Activated naive CD4-positive, alpha-beta T cell treated with anti-CD3 and anti-CD28 coated beads, Interleukin-2, amount 50 U/mL, for 16 hours (primary cell): ENCODE measurements around the gene CCDC122.

Experiments used
- DNase-seq: peaks from one replicate; pipeline ENCODE4 v3.0.0-alpha.2; 2020

Gene CCDC122

DNA sequence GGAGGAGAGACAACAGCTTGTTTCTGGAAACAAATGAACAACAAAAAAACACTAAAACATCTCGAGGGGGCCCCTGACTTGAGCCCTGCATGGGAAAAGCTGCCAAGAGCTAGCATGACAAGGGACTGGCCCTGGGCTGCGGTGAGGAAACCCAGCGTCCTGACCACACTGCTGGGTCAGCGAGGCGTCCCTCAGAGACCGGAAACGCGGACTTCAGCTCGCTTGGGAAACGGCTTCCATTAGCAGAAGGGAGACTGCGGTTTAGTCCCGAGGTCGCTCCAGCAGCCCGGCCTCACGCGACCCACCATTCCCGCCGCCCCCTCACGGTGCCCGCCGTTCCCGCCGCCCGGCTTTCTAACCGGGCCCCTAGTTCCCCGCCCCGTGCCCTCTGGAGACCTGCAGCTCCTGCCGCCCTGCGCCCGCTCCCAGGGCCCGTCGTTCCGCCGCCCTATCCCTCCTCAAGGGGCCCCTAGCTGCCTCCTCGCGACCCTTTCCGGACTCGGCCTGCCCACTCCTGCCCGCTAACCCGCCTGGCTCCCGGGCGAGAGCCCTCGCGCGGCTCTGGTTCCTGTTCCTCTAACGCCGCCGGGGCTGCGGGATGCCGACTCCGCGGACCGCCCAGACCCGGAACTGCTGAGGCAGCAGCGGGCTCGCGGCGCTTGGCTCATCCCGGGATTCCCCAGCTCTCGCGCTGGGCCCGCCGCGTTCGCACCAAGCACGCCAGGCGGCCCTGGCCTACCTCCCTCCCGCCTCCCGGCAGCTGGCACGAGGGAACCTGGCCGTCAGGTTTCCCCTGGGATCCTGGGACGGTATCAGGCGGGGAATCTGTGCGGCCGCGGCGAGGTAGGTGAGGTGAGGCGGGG lies at the start of gene CCDC122:
Gene CCDC122, minus strand, starts transcription at position 849 of the 863 bp plus-strand sequence. CDS start 10,364 bp downstream, outside the sequence.
- peak; percentile 80 for DNase-seq

DNA sequence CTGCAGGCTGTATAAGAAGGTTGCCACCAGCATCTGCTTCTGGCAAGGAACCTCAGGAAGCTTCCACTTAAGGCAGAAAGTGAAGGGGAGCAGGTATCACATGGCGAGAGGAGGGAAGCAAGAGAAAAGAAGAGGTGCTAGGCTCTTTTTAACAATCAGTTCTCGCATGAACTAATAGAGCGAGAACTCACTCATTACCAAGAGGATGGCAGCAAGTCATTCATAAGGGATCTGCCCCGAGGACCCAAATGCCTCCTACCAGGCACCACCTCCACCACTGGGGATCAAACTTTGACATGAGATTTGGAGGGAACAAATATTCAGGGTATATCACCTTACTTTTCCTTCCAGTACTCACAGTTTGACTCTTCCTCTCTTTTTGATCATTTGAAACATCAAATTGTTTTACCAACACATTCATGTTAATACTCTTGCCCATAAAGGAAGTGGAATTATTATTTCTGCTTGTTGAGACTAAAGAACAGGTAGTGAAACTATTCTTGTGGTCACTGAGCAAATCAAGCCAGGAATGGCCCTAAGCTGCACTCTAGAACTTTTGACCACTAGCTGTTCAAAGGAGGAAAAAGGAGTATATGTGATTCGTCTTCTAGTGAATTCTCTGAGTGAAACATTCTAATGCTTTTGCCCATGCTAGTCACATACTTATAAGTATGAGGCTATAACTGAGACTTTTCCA lies 45.2 kb upstream of the CCDC122 start:
- no peak for DNase-seq

DNA sequence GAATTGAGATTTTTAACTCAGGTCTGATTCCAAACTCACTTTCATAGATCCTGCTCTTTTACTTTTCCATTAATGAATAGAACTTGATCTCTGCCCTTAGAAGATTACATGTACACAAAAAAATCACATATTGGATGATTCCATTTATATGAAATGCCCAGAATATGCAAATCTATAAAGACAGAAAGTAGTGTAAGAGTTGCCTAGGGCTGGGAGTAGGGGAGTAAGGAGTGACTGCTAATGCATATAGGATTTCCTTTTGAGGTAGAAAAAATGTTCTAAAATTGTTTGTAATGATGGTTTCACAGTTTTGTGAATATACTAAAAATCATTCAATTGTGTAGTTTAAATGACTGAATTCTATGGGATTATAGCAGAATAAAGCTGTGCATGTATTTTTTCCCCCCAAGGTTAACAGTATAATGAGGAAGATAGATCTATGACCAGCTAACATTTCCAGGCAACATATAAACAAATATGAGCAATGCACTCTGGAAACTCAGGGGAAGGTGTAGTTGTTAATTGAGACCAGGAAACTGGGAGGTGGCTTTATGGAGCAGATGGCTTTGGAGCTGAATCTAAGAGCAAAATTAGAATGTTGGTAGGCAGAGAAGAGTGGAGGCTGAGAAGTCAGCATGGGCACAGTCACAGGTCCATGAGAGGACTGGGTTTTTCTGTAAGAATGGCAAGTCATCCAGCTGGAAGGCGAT lies 41.6 kb upstream of the CCDC122 start:
- DNase-seq, result no peak

DNA sequence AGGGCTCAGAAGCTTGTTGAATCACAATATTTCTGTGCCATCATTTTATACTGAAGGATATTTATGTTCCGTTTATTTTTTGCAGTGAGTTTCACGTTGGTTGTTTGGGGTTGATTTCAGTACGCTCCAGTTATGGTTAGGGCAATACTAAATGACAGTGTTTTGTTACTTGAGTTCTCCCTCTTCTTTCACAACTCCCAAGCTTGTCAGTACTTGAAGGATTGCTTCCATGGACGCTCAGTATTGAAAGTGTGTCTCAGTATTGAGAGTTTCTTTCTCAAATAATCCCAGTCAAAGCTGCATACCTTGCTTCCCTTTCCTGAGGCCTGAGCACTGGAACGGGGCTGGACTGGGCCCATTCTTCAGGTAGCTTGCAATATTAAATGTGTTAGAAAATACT lies 39.1 kb upstream of the CCDC122 start:
- DNase-seq, result no peak

DNA sequence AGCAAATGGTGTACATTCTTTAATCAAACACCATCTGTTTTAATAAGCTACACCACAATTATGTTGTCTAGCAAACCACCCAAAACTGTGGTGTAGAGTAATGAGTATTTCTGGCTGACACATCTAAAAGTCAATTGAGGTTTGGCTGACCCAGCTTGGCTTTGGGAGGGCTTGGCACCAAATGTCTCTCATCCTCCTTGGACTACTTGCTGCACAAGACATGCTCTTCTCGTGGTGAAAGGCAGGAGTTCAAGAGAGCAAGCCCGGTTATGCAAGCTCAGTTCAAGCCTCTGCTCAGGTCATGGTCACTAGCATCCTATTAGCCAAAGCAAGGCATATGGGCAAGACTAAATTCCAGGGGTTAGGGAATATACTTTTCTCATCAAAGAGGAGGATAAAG lies 37.3 kb upstream of the CCDC122 start:
- DNase-seq, result no peak

DNA sequence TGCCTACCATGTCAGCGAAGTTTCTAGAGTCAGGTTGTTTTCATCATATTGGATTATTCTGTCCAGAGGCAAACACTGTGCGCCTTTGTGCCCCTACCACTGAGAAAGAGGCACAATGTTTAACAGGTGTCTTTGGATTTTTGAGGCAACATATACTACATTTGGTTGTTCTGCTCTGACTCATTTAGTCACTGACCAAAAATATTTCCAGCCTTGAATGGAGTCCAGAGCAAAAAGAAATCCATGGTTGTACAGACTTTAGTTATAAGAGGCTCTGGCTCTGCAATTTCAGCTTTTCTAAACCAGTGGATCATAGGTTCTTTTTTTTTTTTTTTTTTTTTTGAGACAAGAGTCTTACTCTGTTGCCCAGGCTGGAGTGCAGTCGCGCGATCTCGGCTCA lies 35.9 kb upstream of the CCDC122 start:
- DNase-seq, result no peak

DNA sequence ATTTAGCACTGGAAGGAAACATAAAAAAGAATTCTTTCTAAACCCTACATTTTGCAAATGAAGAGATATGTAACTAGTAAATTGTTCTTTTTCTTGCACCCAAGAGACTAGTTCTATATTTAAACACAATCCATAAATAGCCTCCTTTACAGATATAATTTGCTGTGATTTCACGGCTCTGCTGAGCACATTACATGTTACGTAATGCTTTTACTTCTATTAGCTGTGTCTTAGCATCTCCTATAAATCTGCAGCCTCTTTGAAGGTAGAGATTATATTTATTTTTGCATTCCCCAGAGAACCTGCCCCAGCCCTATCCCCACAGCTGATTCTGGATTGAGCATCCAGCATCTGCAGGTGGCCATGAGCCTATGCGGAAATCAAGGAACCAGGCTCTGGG lies 32.3 kb upstream of the CCDC122 start:
- no peak for DNase-seq

DNA sequence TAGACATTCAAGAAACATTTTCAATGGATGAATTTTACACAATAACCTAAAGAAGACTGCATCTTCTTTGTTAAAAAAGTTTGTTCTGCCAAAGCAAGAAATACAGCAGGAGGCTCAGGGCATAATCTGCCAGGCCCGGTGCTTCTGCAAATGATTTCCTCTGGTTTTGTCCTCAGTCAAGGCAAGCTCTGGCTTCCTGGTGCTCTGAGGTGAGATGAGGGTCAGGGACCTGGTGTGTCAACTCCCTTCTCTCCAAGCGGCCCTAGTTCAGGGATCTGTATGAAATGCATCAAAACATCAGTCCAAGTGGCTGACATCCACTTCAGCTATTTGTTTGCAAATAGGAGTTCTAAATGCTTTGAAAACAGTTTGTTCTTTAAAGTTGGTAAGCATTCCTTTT lies 31.7 kb upstream of the CCDC122 start:
- no peak for DNase-seq

DNA sequence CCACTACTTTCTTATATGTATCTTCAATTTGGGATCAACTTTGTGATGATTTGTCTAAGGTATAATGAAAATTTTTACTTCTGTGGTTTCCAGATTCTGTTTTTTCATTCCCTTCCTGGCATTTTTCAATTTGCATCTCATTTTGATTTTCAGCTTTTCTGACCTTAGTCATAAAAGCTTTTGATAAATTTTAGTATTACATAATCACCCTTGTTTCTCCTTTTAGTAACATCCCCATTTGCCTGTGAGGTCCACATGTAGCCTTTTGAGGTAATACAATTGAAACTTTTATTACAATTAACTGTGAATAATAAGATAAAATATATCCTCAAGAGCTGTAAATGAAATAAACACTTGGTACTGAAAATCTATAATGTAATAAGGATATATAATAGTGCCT lies 31.3 kb upstream of the CCDC122 start:
- DNase-seq, result no peak

DNA sequence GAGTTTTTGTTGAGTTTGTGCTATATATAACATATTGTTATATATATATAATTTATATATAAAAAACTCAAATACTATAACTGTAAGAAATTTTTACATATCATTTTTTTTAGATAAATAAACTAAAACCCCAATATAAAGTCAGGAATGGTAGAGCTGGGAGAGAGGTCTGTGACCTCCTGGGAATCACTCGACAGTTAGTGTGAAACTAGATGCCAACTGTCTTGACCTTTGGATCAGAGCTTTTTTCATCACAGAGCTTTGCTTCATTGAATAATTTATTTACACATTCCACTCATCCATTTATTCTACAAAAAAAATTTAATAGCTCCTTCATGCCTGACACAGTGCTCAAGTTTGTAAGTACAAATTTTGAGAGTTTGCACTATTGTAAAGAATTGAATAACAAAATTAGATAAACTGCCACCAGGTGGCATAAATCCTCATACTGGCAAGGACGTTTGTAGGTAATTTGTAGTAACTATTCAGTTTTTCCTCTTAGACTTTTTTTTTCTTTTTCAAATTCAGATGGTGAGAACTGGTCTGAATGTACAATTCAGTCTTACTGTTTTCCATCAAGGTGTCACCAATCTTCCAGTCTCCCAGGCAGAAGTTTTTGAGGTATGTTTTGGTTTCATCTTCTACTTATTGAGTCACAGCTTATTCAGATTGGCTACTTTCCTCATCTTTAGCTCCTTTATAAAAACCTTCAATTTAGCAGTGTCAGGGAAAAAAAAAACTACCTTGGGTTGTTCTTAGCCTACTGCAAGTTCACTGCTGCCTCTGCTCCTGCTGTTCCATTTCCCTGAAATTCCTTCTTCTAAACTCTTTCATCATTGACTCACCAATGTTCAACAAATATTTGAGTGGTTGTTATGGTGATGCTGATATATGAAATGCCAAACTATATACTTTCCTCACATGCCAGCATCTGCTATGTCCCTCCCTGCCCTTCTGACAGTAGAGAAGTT lies 28.9 kb upstream of the CCDC122 start:
- no peak for DNase-seq

DNA sequence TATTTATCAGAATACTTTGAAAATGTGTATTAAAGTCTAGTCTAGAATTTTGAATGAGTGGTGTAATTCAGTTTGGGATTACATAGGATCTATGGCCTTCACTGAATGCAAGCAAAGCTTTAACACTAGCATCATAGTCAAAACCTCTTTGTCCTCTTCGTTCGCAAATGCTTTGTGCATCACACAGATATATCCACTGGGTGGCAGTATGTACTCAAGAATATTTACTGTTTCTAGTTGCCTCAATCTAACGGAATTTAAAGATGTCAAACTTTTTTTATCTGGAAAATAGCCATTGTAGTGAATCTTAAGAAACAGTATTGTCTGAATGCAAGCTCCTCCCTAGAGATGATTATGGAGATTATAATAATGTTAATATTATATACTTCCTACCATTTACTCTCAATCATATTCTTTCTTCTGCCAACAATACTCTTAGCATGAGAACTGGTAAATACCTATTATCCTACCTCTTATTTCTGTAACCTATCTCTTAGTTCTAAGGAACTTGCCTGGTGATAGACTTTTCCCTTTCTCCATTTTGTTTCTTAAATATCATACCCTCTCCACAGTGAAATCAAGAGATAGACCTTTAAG lies 26.0 kb upstream of the CCDC122 start:
- no peak for DNase-seq

DNA sequence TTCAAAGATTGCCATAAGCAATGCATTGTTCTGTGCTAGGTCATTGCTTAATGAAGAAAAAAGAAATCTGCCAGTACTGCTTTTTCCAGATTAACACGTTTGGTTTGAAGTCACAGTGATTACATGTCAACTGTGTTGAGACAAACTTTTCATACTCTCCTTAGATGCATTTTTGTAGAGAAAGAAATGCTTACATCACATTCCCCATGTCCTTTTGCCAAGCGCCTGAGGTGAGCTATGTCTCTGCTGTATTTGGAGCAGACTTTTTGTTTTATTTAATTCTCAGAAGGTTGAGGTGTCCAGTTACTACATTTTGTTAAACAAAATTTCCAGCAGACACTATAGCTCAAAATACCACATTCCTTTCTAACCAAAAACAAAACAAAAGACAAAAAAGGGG lies 16.4 kb upstream of the CCDC122 start:
- no peak for DNase-seq

DNA sequence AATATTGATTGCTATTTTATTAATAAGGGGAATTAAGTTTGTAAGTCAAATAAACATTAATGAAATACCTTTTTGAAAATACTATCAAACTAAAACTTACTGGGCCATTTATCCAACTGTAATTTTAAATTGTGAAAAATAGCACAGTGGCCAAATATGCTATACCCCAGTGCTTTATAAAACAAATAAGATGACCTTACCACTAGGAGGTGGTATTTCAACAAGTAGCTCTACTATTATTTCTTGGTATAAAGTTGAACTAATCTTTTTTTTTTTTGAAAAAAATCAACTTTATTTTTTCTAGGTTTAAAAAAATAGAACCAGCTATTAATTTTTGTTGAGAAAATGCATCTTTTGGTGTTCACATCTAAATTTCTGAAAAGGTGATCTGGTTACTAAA lies 14.9 kb upstream of the CCDC122 start:
- no peak for DNase-seq

DNA sequence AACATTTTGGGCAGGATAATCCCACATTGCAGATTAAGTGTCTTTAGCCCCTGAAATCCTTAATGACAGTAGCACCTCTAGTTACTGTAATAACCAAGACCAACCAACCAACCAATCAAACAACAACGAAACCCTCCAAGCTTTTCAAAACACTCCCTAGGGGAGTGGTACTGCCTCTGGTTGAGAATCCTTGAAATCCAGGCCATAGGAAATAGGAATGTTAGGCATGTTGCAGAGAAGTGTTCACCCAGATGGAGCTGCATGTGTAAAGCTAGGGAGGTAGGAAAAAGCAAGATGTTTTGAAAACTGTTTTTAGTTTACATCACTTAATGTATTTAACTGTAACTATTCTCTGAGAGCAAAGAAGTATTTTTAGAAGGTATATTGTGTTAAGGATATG lies 4.7 kb upstream of the CCDC122 start:
- DNase-seq, result no peak

DNA sequence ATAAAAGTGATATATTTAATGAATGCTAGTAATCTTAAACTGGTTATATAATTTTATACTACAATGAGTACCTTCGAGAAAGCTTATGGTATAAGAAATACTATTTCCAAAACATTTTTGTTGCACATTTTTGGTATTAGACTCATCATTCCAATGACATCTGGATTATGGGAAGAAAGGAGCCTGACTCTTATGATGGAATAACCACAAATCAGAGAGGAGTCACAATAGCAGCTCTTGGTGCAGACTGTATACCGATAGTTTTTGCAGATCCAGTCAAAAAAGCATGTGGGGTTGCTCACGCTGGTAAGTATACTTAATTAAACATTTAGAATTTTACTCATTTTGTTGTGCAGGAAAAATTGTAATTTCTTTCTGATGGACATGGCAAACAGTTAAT lies 4.1 kb upstream of the CCDC122 start:
- no peak for DNase-seq

DNA sequence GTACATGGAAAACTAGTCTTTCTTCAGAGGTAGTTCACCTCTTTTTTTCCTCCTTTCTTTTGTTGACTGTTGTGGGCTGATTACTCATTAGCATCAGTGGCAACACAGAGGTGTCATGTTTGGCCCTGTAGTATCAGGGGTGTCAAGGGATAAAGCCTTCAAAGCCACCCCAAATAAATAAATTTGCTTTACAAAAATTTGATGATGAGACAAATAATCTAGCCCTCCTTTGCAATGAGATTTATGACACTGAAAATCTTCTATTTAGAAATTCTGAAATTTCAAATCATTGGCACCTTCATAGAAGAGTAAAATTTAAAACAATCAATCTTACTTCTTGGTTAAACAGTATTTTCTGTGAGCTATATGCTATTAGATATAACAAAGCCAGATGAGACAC lies 2.0 kb upstream of the CCDC122 start:
- no peak for DNase-seq

DNA sequence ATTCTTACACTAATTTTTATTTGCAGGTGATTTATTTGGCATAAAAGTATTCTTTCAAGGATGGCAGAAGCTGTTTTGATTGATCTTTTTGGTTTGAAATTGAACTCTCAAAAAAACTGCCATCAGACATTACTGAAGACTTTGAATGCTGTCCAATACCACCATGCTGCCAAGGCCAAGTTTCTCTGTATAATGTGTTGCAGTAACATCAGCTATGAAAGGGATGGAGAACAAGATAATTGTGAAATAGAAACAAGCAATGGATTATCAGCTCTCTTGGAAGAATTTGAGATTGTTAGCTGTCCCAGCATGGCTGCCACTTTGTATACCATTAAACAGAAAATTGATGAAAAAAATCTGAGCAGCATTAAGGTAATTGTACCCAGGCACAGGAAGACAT lies 1.4 kb upstream of the CCDC122 start:
- DNase-seq, result no peak

DNA sequence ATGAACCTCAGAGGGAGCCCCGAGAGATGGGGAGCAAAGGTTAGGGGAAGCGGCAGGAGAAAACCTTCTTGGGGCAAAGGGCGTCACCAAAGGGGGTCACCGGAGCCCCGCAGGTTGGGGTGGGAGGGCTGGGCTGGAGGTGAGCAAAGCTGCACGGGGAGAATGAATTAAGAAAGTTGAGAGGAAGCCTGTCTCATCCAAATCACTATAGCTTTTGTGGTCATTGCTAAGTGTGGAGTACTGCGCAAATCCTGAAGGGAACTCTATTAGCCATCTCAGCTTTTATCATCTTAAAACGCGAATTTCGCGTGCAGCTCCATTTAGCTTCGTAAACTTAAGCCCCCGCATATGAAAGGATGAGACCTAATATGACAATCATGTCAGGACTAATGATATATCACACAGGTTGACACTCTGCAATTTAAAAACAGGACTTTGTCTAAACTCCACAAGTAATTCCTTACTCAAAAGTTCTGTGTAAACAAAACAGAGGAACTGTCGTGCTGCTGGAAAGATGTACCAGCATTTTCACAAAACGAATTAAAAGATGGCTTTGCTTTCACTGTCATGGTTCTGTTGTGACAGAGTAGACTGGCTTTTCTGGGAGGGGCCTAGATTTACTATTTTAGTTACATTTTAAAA lies 795 bp upstream of the CCDC122 start:
- DNase-seq, result no peak

DNA sequence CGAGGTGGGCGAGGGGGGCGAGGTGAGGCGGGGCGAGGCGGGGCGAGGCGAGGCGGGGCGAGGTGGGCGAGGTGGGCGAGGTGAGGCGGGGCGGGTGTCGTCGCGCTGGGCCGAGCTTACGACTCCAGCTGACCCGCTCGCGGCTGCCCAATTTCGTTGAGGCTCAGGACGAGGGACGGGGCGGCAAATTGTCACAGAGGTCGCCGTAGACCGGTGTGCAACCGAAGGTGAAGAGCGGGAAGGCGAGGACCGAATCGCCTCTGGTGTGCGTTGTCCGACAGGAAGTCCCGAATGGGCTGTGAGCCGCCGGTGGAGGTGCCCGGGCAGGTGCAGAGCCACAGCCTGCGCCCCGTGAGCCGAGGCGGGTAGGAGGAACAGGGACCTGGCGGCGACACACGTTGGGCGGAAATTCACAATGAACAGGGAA lies 228 bp upstream of the CCDC122 start, which contains the start of gene LACC1:
Gene LACC1, plus strand, starts transcription at position 150 of the 427 bp plus-strand sequence. CDS start 1,082 bp downstream, outside the sequence.
- no peak for DNase-seq

DNA sequence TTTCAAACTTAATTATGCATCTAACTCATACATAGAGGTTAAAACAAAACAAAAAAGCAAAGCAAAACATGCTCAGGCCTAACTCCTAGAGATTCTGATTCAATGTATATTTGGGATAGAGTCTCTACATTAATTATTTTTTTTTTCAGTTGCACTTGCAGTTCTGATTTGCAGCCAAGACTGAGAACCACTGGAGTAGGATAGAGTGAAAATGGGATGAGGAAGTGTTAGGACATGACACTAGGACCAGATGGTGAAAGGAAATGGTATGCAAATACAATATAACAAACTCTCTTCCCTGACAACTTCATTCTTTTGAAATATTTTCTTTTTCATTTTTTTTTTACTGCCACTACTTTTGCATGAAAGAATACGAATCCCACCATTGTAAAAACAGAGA lies 1.8 kb downstream of the CCDC122 start:
- DNase-seq, result no peak

DNA sequence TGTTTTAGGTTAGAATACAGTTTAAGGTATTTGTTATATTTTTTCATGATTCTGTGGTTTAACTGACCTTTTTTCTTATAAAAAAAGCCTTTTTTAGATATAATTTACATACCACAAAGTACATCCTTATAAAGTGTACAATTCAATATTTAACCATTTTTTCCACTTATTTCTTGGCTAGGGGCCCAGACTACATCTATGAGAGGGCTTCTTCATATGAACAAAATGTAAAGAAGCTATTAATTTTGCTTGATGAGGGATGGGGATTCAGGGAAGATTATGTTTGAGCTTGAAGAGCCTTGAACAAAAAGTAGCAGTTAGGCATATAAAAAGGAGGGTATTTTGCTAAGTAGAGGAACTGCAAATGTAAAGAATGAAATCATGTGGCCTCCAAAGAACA lies 2.2 kb downstream of the CCDC122 start:
- no peak for DNase-seq
